ENCODE measurements around the gene PITX1.

The PITX1 gene

DNA sequence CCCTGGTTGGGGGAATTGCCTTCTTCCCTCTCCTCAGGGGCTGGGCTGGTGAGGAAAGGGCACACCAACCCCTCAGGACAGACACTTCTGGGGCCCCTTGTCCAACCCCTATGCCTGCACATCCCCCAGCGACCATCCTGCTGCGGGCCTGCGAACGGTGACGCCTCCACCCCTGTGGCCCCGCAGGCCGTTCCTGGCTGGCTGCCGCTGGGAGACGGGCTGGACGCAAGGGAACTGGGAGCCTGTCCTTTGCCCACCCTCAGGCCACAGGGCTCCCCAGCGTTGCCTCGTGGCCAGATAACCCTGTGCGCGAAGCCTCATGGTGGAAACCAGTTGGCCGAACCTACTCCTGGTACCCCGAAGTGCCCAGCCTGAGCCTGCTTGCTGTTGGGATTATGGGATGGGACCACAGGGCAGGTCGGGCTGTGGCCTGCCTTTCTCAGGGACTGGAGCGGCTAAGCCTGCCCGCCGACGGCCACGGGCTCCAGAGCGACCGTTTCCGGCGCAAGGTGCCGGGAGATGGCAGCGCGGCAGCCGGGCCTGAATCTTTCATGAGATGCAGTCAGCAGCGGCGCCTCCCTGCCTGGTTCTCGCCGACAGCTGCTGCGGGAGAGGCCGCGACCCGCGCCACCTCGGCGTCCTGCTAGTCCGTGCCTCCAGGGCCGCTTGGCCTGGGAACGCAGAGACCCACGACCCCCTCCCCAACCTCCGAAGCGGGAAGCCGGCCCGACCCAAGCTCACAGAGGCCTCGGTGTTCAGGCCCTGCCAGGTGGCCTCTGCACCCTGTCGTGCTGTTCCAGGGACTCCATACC, 6.5 kb upstream of the PITX1 start:
- no peak for DNase-seq

DNA sequence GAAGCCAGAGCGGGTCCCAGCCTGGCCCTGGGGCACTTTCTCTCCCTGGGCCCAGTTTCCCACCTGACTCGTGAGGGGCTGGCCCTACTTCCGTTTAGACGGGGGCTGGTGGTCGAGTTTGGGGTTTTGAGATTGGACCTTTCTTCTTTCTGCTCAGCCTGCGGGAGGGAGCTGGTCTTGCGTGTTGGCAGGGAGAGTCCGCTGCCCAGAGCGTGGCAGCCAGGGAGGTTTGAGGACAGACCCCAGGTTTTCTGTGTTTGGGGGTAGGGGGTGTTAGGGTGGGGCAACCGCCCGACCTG, 6.0 kb upstream of the PITX1 start:
- DNase-seq, result no peak

DNA sequence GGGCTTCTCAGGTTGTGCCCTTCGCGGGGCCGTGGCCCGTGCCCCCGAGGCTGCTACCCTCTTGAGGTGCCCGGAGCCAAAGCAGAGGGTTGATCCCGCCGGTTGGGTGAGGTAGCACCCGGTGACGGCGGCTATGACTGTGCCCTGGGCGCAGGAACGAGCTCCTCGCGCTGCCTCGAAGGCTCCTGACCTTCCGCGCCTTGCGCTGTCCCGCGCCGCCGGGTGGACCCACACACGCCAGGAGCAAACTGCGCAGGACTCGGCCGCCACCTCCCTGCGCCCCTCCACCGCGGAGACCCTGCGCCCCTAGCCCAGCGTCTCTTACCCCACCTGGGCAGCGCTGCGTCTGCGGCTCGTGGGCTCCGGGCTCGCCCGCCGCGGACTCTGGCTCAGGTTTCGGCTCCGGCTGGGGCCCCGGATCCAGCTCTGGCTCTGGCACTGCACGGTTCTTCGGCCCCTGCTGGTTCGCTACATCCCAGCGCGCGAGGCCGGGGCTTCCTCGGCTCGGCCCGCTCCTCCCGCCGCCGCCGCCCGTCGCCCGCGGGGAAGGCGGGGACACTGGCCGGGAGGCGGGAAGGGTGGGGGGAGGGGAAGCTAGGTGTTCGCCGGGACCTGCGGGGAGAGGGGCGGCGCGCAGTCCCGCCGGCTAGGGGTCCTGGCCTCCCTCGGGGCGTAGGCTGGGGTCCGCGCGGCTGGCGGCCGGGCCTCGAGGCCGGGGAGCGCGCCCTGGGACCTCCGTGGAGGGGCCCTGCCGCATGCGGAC, 5.4 kb upstream of the PITX1 start:
- DNase-seq, result peak; percentile 27

DNA sequence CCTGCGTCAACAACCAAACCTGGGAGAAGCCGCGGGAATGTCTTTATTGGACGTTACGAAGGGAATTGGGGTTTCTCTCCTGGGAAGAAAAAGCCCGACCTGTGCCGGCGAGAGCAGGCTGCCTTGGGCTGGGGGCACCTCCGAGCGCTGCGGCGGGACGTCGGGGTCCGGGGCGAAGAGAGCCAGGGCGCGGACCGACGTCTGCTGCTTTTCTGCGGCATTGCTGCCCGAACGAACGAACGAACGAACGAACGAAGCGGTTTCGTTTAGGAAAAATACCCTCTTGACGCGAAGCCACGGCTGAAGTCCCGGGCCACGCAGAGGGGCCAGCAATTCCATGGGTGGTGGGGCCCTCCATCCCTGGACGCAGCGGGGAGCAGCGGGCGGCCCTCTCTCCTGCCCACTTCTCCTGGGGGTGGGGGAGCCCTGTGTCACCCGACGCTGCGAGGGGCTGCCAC, 4.8 kb upstream of the PITX1 start:
- DNase-seq, result no peak

DNA sequence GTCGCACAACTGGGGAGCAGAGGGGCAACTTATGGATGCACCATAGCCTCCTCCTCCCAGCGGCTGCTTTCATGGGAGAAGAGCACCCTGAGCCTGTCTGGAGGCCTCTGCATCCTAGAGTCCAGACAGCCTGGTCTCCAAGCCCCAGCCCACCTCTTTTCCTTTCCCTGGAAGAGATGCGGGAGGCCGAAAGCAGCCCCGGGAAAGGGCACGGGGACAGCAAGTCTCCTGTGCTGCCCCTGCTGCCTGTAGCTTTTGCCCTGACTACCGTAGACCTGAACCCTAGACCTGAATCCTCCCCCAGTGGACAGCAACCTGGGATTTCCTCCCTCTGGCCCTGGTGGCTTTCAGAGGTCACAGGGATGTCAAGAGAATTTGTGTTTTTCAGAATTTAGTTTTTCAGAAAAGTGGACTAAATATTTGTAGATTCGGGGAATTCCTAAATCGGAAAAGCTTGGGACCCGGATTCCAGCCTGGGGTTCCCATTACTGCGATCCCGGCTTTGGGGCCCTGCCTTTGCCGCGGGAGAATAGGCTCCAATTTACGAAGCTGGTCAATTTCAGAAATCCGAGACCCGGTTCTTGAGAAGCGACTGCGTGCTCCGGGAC, 4.3 kb upstream of the PITX1 start:
- no peak for DNase-seq

DNA sequence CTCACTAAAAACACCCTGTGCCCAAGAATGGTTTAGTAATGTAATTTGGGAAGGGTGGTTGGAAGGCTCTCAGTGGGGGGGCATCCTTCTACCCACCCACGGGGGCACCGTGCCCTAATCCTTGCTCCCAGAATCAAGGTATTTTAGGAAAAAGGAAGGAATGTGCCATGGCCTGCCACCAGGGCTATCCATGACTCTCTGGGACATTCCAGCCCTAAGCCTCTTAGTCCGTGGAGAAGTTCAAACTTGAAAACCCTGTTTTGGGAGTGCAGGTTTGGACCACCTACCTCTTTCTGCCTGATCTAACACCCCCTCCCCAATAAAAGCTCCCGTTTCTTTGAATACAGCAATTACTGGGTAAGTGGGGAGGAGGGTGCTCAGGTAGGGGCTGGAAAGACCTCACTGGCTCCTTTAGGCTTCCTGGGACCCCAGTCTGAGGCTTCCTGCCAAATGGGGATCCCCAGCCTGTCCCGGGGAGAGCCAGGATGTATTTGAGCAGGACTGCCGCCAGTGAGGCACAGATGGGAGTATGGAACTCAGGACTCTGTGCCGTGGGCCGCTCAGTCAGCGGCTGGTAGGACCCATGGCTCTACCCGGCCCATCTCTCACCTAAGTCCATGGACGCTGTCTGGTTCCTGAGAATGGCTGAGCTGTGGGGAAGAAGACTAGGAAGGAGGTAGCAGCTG, 3.6 kb upstream of the PITX1 start:
- DNase-seq, result no peak

DNA sequence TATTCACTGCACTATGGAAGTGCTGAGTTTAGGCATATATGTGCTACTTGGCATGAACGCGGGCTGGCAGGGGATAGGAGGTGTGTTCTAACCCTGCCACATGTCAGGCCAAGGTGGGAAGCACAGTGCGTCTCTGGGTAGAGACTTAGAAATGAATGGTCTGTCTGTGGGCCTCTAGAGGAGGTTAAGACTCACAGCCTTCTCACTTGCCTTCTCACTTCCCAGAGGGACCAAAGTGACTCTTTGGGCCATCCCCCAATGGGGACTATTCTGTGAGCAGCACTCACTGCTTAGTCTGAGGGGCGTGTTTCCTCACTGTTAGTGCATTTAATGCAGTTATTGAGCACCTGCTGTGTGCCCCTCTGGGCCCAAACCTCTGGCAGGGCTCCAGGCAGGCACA, 2.4 kb upstream of the PITX1 start:
- no peak for DNase-seq

DNA sequence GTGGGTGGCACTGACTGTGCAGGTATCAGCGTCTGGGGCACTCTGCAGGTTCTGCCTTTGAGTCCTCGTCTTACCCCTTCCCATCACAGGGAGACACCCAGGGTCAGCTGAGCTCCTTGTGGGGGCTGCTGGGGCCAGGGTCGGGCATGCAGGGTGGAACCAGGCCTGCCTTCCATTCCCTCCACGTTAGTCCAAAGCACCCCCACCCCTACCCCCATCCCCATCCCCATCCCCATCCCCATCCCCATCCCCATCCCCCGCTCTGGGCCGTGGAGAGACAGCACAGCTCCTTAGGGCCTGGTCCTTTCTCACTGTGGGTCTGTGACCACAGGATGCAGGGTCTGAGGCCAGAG, 1.6 kb upstream of the PITX1 start:
- DNase-seq, result no peak

DNA sequence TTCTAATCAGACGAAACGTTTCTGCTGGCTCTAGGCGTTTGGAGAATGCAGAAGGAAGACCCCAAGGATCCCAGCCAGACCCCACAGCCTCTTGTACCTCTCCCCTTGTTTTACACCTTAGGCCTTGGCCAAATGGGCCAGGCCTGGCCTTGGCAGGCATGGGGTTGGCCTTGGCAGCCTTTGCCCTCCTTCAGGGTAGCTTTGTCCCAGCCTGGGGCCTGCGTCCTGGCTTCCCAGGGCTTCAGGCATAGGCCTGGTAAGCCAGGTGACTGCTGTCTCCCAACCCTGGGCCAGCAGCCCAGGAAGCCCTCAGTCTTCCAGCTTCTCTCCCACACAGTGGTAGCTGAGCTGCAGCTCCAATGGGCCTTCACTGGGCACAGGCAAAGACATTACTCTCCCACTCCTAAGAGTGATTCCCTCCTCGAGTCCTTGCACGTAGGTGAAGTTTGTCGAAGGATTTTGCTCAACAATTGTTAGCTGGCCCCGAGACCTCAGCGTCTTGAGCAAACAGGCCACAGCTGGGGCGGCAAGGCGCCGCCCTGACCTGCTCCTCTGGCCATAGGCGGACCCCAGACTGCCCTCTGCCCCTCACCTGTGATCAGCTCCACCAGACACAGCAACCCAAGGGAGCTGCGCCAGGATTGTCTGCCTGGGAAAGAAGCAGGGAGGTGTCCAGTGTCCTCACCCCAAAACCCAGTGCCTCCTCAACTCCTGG, 1.1 kb upstream of the PITX1 start:
- DNase-seq, result no peak

DNA sequence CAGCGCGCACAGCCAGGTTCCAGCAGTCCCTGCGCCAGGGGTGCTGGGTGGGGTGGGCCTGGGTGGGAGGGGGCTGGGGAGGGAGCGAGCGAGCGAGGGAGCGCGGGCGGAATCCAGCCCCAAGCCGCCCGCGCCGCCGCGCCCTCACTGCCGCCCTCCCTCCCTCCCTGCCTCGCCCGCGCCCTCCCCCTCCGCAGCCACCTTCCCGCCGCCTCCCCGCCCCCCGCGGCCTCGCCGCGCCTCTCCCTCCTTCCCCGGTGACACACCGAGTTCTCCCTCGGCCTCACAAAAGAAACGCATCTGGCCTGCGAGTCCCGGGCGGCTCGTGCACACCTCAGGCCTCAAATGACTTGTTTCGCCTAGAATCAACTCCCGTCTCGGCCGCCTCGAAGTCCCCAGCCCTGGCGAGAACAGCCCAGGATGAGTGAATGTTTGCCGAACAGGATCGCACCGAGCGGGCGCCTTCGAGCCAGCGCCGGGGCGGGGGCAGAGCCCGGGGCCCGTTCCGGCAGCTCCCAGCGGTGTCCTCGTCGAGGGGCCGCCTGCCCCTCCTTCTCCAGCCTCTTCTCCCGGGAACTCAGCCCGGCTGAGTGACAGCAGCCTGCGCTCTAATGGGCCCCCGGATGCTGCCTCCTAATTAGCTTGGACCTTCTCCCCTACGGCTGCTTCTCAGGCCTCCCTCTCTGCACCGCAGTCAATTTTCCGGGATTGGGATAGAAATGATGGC, 371 bp upstream of the PITX1 start:
- DNase-seq, result no peak

DNA sequence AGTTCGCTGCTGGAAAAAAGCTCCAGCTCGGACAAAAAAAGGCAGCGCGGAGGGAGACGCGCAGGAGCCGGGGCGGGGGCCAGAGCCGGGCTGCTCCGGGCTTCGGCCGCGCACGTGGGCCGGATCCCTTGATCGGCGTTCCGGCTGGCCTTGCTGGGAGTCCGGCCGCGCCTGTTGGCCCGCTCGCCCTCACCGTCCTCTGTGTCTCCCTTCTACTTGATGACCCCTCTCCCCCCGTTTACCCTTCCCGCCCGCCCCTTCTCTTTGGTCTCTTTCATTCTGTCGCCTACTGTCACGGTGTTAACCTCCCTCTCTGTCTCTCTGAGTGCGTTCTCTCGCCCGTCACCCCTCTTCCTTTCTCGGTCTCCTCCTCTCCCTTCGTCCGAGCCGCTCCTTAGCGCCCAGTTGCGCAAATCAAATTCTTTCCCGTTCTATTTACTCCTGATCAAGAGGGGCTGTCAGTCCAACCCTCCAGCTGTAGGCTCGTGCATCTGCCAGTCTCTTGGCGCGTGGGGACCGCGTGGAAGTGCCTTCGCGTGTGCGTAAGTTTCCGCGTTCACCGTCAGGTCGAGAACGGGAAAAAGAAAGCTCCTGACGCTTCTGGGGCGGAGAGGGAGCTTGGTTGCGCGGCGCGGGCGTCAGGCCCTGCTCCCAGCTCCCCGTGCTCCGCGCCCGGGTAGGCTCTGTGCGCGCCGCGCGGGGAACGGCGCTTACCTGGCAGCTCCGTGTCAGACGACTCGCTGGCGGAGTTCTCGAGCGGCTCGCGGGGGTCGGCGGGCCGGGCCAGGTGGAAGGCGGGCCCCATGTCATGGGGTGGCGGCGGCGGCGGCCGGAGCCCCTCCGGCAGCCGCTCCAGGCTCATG, 798 bp downstream of the PITX1 start:
- peak; percentile 43 for DNase-seq

DNA sequence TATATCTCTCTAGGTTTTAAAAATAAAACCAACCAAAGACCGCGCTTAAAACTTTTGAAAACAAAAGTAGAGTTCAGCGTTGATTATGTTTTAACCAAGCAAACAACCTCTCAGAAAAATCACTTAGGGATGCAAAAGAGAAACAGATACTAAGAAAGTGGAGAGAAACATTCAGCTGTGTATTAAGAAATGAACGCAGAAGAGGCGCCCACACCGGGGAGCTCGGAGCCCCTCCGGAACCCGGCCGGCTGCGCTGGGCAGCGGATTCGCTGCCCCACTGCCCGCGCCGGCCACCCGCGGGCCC, 1.4 kb downstream of the PITX1 start:
- peak; percentile 23 for DNase-seq

DNA sequence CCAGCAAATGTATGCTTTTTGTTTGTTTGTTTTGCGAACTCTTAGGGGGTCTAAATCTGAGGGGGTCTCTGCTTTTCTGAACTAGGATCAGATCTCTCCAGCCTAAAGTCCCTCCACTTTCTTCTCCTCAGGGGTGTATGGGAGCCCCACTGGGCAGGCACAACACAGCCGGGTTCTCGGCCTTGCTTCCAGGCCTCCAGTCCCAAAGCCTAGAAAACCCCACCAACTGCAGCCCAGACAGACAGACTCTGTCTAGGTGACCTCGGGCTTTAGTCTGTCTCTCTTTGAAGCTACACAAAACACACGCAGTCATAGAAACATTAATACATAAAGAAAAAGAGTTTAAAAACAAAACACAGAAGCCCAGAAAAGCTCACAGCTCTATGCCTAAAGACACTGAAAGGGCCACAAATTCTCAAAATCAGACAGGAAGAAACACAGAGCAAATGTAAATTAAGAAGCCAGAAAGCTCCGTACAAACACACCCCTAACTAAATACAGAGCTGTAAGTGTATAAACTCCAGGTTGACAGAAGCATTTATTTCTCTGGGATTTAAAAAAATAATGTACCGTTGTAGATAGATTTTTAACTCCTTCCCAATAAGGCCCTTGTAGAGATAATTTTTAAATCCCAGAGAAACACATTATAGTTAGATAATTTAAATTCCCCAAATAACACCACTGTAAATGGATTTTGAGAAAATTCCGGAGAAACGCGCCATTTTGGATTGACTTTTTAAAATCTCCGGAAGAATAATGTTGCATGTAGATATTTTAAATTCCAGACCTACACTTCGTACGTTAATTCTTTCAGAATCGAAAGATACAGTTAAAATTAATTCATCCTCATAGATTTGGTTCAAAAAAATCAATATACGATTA, 2.0 kb downstream of the PITX1 start:
- no peak for DNase-seq

DNA sequence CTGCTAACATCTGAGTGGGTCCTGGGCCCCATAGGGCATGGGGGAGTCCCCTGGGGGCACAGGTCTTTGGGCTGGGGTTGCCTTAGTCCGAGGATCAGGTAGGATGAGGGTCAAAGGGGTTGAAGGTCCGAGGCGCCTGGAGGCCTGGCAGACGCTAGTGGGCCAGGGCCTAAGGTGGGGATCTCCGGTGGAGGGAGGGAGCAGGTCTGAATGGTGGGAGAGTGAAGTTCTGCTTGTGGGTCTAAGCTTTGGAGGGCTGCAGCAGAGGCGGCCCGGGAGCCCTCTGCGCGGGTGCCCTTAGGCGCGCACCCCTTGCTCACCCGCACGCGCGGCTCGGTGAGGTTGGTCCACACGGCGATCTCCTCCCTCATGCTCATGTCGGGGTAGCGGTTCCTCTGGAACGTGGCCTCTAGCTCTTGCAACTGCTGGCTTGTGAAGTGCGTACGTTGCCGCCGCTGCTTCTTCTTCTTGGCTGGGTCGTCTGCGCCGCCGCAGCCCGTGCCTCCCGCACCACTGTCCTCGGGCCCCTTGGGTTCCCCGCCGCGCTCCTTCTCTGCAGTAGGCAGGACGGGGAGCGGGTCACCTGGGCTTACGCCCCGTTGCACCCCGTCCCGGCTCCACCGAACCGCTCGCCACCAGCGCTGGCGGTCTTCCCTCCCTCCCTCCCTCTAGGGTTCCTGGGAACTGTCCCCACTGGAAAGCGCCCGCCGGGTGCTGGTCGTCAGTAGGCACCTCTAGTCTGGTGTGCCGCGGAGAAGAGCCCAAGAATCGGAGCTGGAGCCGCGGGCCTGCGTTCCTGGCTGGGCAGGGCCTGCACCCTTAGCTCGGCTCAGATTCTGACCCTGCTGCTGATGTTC, 2.8 kb downstream of the PITX1 start:
- no peak for DNase-seq

DNA sequence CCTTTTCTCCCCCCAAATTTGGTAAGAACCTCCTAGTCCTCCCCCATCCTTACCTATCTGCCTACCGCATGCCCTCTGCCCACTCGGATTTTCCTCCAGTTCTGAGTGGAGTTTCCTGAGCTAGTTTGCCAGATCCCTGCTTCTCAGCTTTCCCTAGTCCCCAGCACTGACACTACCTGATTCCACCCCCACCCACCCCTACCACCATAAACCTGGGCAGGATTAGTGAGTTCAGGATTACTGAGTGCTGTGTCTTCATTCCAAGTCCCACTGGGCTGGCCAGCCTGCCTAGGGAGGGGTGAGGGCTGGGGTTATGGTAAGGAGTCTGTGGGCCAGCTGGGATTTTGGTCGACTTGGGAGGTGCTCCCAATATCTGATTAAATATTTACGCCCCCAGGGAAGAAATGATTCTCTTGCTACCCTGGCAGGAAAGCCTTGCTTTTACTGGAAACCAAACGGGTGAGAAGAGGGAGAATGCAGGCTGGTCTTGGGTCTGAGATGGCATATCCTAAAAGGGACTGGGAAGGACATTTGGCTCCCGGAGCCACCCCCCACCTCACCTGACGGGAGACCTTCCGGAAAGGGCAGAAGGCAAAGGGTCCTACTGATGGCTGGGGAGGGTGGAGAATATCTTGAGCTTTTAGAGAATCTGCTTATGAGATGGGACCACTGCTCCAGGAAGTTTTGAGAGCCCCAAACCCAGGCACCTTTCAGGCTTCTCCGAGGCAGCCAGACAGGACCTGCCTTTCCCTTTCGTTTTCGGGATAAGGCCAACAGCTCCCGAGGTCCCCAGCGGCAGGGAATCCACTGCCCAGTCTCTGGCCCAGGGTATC, 3.7 kb downstream of the PITX1 start:
- DNase-seq, result peak; percentile 55

DNA sequence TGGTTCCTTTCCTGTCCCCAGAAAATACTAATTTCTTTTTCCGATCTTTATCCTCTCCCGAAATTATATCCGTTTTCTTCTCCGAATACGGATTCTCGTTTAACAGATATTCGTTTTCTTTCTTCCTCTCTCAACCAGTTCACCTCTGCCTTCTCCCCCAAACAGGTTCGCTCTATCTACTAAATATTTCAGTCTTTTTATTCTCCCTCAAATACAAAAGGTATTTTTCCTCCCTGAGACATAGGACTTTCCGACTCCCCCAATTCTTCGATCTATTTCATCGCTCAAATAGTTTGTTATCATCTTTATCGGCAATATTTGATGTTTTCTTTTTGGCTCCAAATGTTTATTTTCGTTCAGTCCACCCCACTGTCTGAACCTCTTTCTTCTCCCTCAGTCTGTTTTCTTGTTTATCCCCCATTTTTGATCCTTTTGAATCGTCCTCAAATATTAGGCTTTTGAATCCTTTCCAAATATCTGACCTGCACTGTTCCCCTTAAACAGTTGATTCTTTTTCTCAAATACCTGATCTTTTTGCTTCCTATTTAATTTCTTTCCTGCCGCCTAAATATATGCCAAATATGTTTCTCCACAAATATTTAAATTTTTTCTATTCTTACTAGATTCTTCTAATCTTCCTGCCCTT, 4.4 kb downstream of the PITX1 start:
- DNase-seq, result no peak

DNA sequence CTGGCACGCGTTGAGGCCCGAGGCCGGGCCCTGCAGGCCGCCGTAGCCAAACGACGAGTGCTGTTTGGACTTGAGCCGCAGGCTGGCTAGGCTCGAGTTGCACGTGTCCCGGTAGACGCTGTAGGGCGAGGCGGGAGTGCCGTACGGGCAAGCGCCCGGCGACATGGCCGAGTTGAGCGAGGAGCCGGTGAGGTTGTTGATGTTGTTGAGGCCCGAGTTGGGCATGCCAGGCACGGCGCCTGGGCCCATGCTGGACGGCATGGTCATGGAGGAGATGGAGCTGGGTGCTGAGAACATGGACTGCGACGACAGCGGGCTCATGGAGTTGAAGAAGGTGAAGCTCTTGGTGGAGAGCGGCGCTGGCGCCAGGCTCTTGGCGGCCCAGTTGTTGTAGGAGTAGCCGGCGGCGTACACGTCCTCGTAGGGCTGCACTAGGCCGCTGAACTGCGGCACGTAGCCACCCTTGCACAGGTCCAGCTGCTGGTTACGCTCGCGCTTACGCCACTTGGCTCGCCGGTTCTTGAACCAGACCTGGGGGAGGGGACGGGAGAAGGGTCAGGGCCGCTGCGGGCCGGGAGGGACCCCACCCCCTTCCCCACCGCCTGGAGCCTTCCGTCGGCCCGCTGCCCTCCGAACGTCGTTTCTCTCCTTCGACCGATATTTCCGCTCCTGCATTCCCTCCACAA, 5.1 kb downstream of the PITX1 start:
- no peak for DNase-seq

Data from suppressor macrophage treated with lipopolysaccharide for 4 hours (primary cell).